ENCODE results near the gene APLNR. TPM values are rescaled to one million over a fixed set of nuclear protein-coding genes. Genes with fewer than 3 reads are reported as not detected.
A peak's percentile ranks its signal among the peaks of the same experiment; 100 is the strongest.

Gene APLNR
- total and polyA plus RNA-seq, 2 of the 4 experiments (the other 2 are of a cell fraction) = not detected

- in situ Hi-C loops (cut with MboI; ENCODE audit: low sequenced_read_pairs) (no loop called here), dilution Hi-C loops (cut with HindIII; ENCODE audit: low sequenced_read_pairs, unreplicated experiment) (no loop called here), intact Hi-C loops (cut with micrococcal nuclease) (loop anchor here (1.0 kb wide), 1 partner anchor 436 kb away; no protein-coding TSS in a partner anchor)
- H3K9ac ChIP-seq (ENCODE audit: low read depth, low read length) = peak overlapping the region; percentile 78
- H3K4ac ChIP-seq (ENCODE audit: low read depth, low read length) = peak overlapping the region; percentile 97
- H3K27me3 ChIP-seq (ENCODE audit: control insufficient read depth, insufficient read depth, low read length) = no peaks in the 10 kb centered on the region
- H3K14ac ChIP-seq (replicated peaks; ENCODE audit: low read depth, low read length) = peak overlapping the region; percentile 88; the same call in 1 of the 2 replicates
- H3K36me3 ChIP-seq (ENCODE audit: control insufficient read depth, insufficient read depth, low read length) = no peaks in the 10 kb centered on the region
- H3K27ac ChIP-seq (ENCODE audit: insufficient read depth, low read length) = peak overlapping the region; percentile 84; the same call in 1 of the 2 replicates
- H3K4me2 ChIP-seq (ENCODE audit: low read depth, low read length) = peak overlapping the region; percentile 86; the same call in 1 of the 2 replicates
- H2BK120ac ChIP-seq (ENCODE audit: low read depth, low read length) = peak overlapping the region; percentile 98
- H2BK20ac ChIP-seq (ENCODE audit: low read depth, low read length) = peak overlapping the region; percentile 90
- H2BK5ac ChIP-seq (ENCODE audit: low read depth, low read length, poor library complexity, severe bottlenecking) = peak overlapping the region; percentile 93
- ChIA-PET POLR2A (ENCODE audit: unreplicated experiment) (no interaction called here), CTCF (interaction anchor here (0.9 to 2.3 kb wide), 5 partner anchors 9 to 158 kb away, joined by 3 to 15 read pairs (median 5); no protein-coding TSS in a partner anchor)
- peak overlapping the region; percentile 100 for H2BK15ac ChIP-seq (ENCODE audit: low read depth, low read length)
- no peak for ATAC-seq (ENCODE audit: low read depth)
- WGBS, 2 experiments (ENCODE audit: extremely low coverage in 2 of 2, insufficient read length in 1 of 2) = no CpG with 5 or more reads among the region's 6 CpGs
- peak overlapping the region; percentile 81; the same call in 1 of the 2 replicates for H3K56ac ChIP-seq (ENCODE audit: extremely low read depth, insufficient read depth, low read length)
- peak overlapping the region; percentile 65; the same call in 1 of the 2 replicates for H2AK5ac ChIP-seq (ENCODE audit: low read depth, low read length)
- H3K4me3 ChIP-seq (ENCODE audit: insufficient read depth, low read depth, low read length) = no peak overlapping the region
- no TSS peak for BruUV-seq (replicated peaks)
- peaks cover 5% of the 10 kb centered on the region for H3K9me3 ChIP-seq (ENCODE audit: control insufficient read depth, insufficient read depth, low read length)
- H4K20me1 ChIP-seq (ENCODE audit: insufficient read depth, low read length) = no peaks in the 10 kb centered on the region
- peak overlapping the region; percentile 33; the same call in 1 of the 2 replicates for H4K5ac ChIP-seq (ENCODE audit: low read depth, low read length)
- peak overlapping the region; percentile 9 for H2AFZ ChIP-seq (replicated peaks; ENCODE audit: low read length, poor library complexity)
- peak overlapping the region; percentile 42 for H3K18ac ChIP-seq (ENCODE audit: low read depth, low read length)
- DNase-seq = peak; percentile 41
- H3K9me1 ChIP-seq (ENCODE audit: insufficient read depth, low read length) = peaks cover 14% of the 10 kb centered on the region
- no peaks in the 10 kb centered on the region for H3K79me1 ChIP-seq (ENCODE audit: low read depth in 1 of 2, low read length in 2 of 2)
- H4K91ac ChIP-seq (ENCODE audit: insufficient read depth, low read depth, low read length) = peak overlapping the region; percentile 98
- peak overlapping the region; percentile 85 to 99 for H4K8ac ChIP-seq (ENCODE audit: low read depth in 2 of 2, low read length in 2 of 2)
- peak; percentile 94 for TF ChIP-seq CEBPB (IDR thresholded peaks at IDR 0.05; ENCODE audit: low read depth, low read length)
- TF ChIP-seq CHD1 (IDR thresholded peaks at IDR 0.05; ENCODE audit: low read depth, low read length) = no peak
- H3K23ac ChIP-seq (ENCODE audit: low read depth, low read length) = peak overlapping the region; percentile 83; the same call in 1 of the 2 replicates
- no peak overlapping the region for H2AK9ac ChIP-seq (replicated peaks; ENCODE audit: low read depth, low read length, poor library complexity)
- peaks cover 29% of the 10 kb centered on the region for H3K4me1 ChIP-seq (ENCODE audit: control insufficient read depth, insufficient read depth, low read length)
Observed at GRCh38 chr11:57276971-57277675, 40.1 kb upstream of the APLNR start.

All from IMR-90 (cell line).